Measurements from ENCODE around the gene DENND6A.

GRCh38 chr3:57681691-57682090, 11.2 kb downstream of the DENND6A start:
- TF ChIP-seq, protein P1, sequence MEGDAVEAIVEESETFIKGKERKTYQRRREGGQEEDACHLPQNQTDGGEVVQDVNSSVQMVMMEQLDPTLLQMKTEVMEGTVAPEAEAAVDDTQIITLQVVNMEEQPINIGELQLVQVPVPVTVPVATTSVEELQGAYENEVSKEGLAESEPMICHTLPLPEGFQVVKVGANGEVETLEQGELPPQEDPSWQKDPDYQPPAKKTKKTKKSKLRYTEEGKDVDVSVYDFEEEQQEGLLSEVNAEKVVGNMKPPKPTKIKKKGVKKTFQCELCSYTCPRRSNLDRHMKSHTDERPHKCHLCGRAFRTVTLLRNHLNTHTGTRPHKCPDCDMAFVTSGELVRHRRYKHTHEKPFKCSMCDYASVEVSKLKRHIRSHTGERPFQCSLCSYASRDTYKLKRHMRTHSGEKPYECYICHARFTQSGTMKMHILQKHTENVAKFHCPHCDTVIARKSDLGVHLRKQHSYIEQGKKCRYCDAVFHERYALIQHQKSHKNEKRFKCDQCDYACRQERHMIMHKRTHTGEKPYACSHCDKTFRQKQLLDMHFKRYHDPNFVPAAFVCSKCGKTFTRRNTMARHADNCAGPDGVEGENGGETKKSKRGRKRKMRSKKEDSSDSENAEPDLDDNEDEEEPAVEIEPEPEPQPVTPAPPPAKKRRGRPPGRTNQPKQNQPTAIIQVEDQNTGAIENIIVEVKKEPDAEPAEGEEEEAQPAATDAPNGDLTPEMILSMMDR (IDR thresholded peaks at IDR 0.05 in 8 of 11, conservative IDR thresholded peaks at IDR 0.05 in 3 of 11): no peak
- no peak for TF ChIP-seq POLR2AphosphoS5 (IDR thresholded peaks at IDR 0.05)
